K562 (cell line): ENCODE data around the gene RBBP4. TPM values are rescaled to one million over a fixed set of nuclear protein-coding genes. Genes with fewer than 3 reads are reported as not detected.
A peak's percentile ranks its signal among the peaks of the same experiment; 100 is the strongest.

Experiments used
- ATAC-seq: fragments of 200-7000 bp; cut with Tn5 transposase; 3 replicates; pipeline ENCODE4 v1.9.1; 2020; ENCODE audit warnings: moderate library complexity
- BruUV-seq: library from RNA; stranded (reverse); fragments of 400-500 nt; replicated peaks from 2 replicates; lab custom pipeline; 2021; lab: Mats Ljungman, UMichigan
- CTCF ChIA-PET: fragments of 300-600 bp; formaldehyde crosslinking; extraction: SDS; loops from one replicate; lab custom pipeline; 2021; ENCODE audit warnings: low intra/inter-chr PET ratio; lab: Yijun Ruan, JAX
- POLR2A ChIA-PET: fragments of 300-600, 350-650 bp; sonication (Branson Sonifier 250); formaldehyde crosslinking; extraction: SDS; loops from one replicate; lab custom pipeline; 2021; ENCODE audit warnings: antibody characterized with exemption, inconsistent platforms; lab: Yijun Ruan, JAX
- DNase-seq, 4 experiments: peaks; one replicate each; pipeline versions ENCODE4 v3.0.0 to v3.0.0-alpha.2; 2011 to 2018; ENCODE audit warnings: low spot score in 3 of 4, mixed read lengths in 3 of 4; ENCODE audit errors: extremely low read depth in 1 of 4
- FAIRE-seq: peaks from 2 replicates; lab custom pipeline; 2011; peaks lifted over from hg19 to GRCh38; lab: Jason Lieb, UNC
- H2AFZ ChIP-seq: 2 replicates; pipeline ENCODE4 v1.6.0; 2011; ENCODE audit warnings: low read depth, low read length, control low read depth, inconsistent platforms
- H3K27ac ChIP-seq: fragments of 200-600 bp; 3 replicates; pipeline ENCODE4 v1.8.0; 2011; ENCODE audit warnings: low read depth, mild to moderate bottlenecking, control low read depth, inconsistent platforms, low read length, moderate library complexity, mixed read lengths; ENCODE audit errors: extremely low read depth
- H3K27me3 ChIP-seq, 2 experiments: fragments of 300-600 bp in 1 of 2; 2 replicates in 1 of 2; 3 replicates in 1 of 2; pipeline versions ENCODE4 v1.6.0 to v1.8.0; 2011; ENCODE audit warnings: inconsistent platforms in 2 of 2, low read length in 2 of 2, mild to moderate bottlenecking in 1 of 2, mixed read lengths in 1 of 2, moderate library complexity in 1 of 2; ENCODE audit not compliant: control insufficient read depth in 2 of 2, insufficient read depth in 2 of 2
- H3K36me3 ChIP-seq: fragments of 300-600 bp; 3 replicates; pipeline ENCODE4 v1.8.0; 2011; ENCODE audit warnings: mild to moderate bottlenecking, low read length, inconsistent platforms; ENCODE audit not compliant: control insufficient read depth, insufficient read depth
- H3K4me1 ChIP-seq, 2 experiments: fragments of 200-600 bp in 1 of 2; replicated peaks in 1 of 2; 2 replicates in 1 of 2; 3 replicates in 1 of 2; pipeline versions ENCODE4 v1.5.1 to v1.8.0; 2011; ENCODE audit warnings: inconsistent platforms in 2 of 2, low read length in 2 of 2, mild to moderate bottlenecking in 1 of 2, mixed read lengths in 1 of 2, moderate library complexity in 1 of 2; ENCODE audit not compliant: control insufficient read depth in 2 of 2, insufficient read depth in 2 of 2
- H3K4me2 ChIP-seq: 2 replicates; pipeline ENCODE4 v1.6.1; 2011; ENCODE audit warnings: low read length, control low read depth, inconsistent platforms, mixed read lengths; ENCODE audit not compliant: insufficient read depth
- H3K4me3 ChIP-seq: fragments of 200-600 bp; sonication (generic), shearing (Covaris generic); 2 replicates; pipeline ENCODE4 v1.5.1; 2016; ENCODE audit warnings: control low read depth, inconsistent platforms
- H3K79me2 ChIP-seq: fragments of 200-600 bp; 3 replicates; pipeline ENCODE4 v1.8.0; 2011; ENCODE audit warnings: low read length, inconsistent platforms; ENCODE audit not compliant: control insufficient read depth, insufficient read depth
- H3K9ac ChIP-seq, 2 experiments: 2 replicates each; pipeline versions ENCODE4 v1.6.0 to v1.6.1; 2011; ENCODE audit warnings: low read depth in 2 of 2, low read length in 2 of 2, control low read depth in 1 of 2, inconsistent platforms in 1 of 2, mild to moderate bottlenecking in 1 of 2, mixed read lengths in 1 of 2; ENCODE audit not compliant: insufficient read depth in 1 of 2
- H3K9me1 ChIP-seq: one replicate; pipeline ENCODE4 v1.6.0; 2011; ENCODE audit warnings: inconsistent platforms, mild to moderate bottlenecking, low read length, moderate library complexity; ENCODE audit not compliant: control insufficient read depth, insufficient read depth
- H3K9me3 ChIP-seq: replicated peaks from 2 replicates; pipeline ENCODE4 v1.5.1; 2011; ENCODE audit warnings: low read depth, low read length, inconsistent platforms; ENCODE audit not compliant: control insufficient read depth, insufficient read depth
- H4K20me1 ChIP-seq: replicated peaks from 2 replicates; pipeline ENCODE4 v1.6.1; 2011; ENCODE audit warnings: low read length, inconsistent platforms, mixed read lengths; ENCODE audit not compliant: control insufficient read depth, insufficient read depth
- ADNP ChIP-seq: fragments of 200-800 bp; sonication (Bioruptor generic); IDR thresholded peaks from 2 replicates; pipeline ENCODE4 v1.6.1; 2016; ENCODE audit warnings: missing genetic modification characterization, missing compliant biosample characterization
- HIVEP1 ChIP-seq: fragments of 250-450 bp; sonication (Bioruptor Pico); IDR thresholded peaks from 2 replicates; pipeline ENCODE4 v1.4.0; 2020; ENCODE audit warnings: mild to moderate bottlenecking
- RBFOX2 ChIP-seq: fragments of 200-400 bp; formaldehyde crosslinking; IDR thresholded peaks from 2 replicates; pipeline ENCODE4 v1.6.1; 2017; ENCODE audit warnings: low read depth, mild to moderate bottlenecking, low read length, moderate library complexity
- RBM25 ChIP-seq: fragments of 200-400 bp; formaldehyde crosslinking; IDR thresholded peaks from 2 replicates; pipeline ENCODE4 v1.6.1; 2018; ENCODE audit warnings: low read length, low read depth, moderate library complexity; ENCODE audit not compliant: severe bottlenecking
- RBM34 ChIP-seq: fragments of 200-400 bp; formaldehyde crosslinking; IDR thresholded peaks from 2 replicates; pipeline ENCODE4 v1.6.1; 2018; ENCODE audit warnings: low read length, borderline replicate concordance; ENCODE audit not compliant: insufficient read depth
- TSHZ1 ChIP-seq: fragments of 250-450 bp; sonication (Bioruptor Pico); IDR thresholded peaks from 2 replicates; pipeline ENCODE4 v1.4.0; 2020; ENCODE audit warnings: mild to moderate bottlenecking, moderate library complexity
- ZNF134 ChIP-seq: fragments of 250-450 bp; sonication (Bioruptor Pico); conservative IDR thresholded peaks from 2 replicates; pipeline ENCODE4 v1.4.0; 2020
- ZNF197 ChIP-seq: fragments of 200-800 bp; sonication (Bioruptor generic); IDR thresholded peaks from 2 replicates; pipeline ENCODE4 v1.6.1; 2016; ENCODE audit warnings: low read depth, missing genetic modification characterization, missing compliant biosample characterization
- ZNF445 ChIP-seq: fragments of 250-450 bp; sonication (Bioruptor Pico); IDR thresholded peaks from 2 replicates; pipeline ENCODE4 v1.4.0; 2020; ENCODE audit warnings: low read depth, mild to moderate bottlenecking, moderate library complexity
- WGBS: fragments of 100-300 bp; shearing (Covaris generic); methylation state at CpG from one replicate; pipeline ENCODE4 v1.1.6; 2016; ENCODE audit warnings: low coverage, mixed read lengths; ENCODE audit not compliant: insufficient coverage; ENCODE audit errors: missing lambda C conversion rate; 5-methylcytosine and 5-hydroxymethylcytosine counted together
- in situ Hi-C: fragments of 300-500 bp; cut with MboI; formaldehyde crosslinking; loops from 4 replicates; pipeline ENCODE4 v1.15.0; 2018; ENCODE audit warnings: inconsistent platforms, mixed read lengths
- intact Hi-C: fragments of 100-400 bp; cut with micrococcal nuclease; formaldehyde crosslinking; loops from 2 replicates; pipeline ENCODE4 v1.14.2; 2022
- polyA plus RNA-seq, 8 experiments: library from polyadenylated mRNA; depleted of rRNA in 4 of 8; stranded (reverse) in 5 of 8; unstranded in 3 of 8; fragments of >200 nt; fragmentation: Nextera tagmentation in 2 of 8; fragmentation: Illumina TruSeq in 1 of 8; extraction: Ambion mirVana in 2 of 8; extraction: Trizol in 1 of 8; gene quantifications; 2 replicates each; pipeline versions ENCODE4 v1.2.1 to v1.2.3, GENCODE V29; 2011 to 2014; ENCODE audit warnings: inconsistent platforms in 1 of 8, missing spikeins in 1 of 8
- total RNA-seq, 7 experiments: library from RNA; depleted of rRNA in 6 of 7; stranded (reverse); fragments of >200 nt in 6 of 7; fragmentation: Illumina TruSeq in 2 of 7; extraction: Trizol in 2 of 7; gene quantifications; 2 replicates each; pipeline versions ENCODE4 v1.2.1 to v1.2.3, GENCODE V29; 2011 to 2021; ENCODE audit warnings: low replicate concordance in 1 of 7
- TF ChIP-seq, protein P1 (sequence below): fragments of 450-650 bp; IDR thresholded peaks from 2 replicates; pipeline ENCODE4 v1.6.1; 2017; ENCODE audit warnings: mild to moderate bottlenecking, moderate library complexity
- TF ChIP-seq, protein P2 (sequence below), 2 experiments: fragments of 450-650 bp; IDR thresholded peaks; 2 replicates each; pipeline ENCODE4 v1.6.1; 2016

The RBBP4 gene
- total and polyA plus RNA-seq, 9 of the 15 experiments (the other 6 are each of a cell fraction or from before 2014, with no cell fraction given), result 185 to 409 (median 259) TPM

DNA sequence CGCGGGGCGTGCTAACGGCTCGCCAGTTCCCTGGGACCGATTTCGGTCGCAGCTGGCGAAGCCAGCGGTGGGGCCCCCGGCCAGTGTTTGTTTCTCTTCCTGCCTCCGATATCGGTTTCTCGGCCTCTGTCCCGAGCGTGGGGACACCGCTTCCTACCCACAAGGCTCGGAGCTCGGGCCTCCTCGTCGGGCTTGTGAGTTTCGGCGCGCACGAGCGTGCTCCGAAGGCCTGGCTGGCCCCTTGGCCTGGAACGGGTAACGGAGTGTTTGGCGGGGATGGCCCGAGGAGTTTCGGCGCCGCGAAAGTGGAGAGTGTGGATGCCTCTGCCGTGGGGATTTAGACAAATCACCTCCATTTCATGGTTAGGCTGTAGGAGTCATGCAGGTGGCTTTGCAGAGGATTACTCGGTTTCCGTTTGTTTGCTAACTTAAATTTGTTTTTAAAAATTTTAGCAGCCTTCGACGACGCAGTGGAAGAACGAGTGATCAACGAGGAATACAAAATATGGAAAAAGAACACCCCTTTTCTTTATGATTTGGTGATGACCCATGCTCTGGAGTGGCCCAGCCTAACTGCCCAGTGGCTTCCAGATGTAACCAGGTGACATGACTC, 559 bp downstream of the RBBP4 start (continued):
- TF ChIP-seq RBM25 (no peak), ZNF134 (CRISPR knock-in tag) (0 out of 2 replicates have a peak, but pooled peaks have one; percentile 37), ADNP (tag) (no peak), ZNF445 (no peak), HIVEP1 (CRISPR knock-in tag) (peak; percentile 74), RBFOX2 (peak; percentile 91), ZNF197 (no peak)
- TF ChIP-seq, protein P1, sequence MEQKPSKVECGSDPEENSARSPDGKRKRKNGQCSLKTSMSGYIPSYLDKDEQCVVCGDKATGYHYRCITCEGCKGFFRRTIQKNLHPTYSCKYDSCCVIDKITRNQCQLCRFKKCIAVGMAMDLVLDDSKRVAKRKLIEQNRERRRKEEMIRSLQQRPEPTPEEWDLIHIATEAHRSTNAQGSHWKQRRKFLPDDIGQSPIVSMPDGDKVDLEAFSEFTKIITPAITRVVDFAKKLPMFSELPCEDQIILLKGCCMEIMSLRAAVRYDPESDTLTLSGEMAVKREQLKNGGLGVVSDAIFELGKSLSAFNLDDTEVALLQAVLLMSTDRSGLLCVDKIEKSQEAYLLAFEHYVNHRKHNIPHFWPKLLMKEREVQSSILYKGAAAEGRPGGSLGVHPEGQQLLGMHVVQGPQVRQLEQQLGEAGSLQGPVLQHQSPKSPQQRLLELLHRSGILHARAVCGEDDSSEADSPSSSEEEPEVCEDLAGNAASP, result no peak
- TF ChIP-seq, all 486 proteins: peak for 89

GRCh38 chr1:32652244-32652962, 1.4 kb downstream of the RBBP4 start:
- Histone ChIP-seq H3K4me3 (peak overlapping the region; percentile 84), H3K9ac (peak overlapping the region; percentile 99 to 100), H3K79me2 (peaks cover 91% of the 10 kb centered on the region), H3K9me3 (no peaks in the 10 kb centered on the region), H2AFZ (no peak overlapping the region), H3K4me2 (peak overlapping the region; percentile 96), H3K27me3 (no peaks in the 10 kb centered on the region), H3K36me3 (peaks cover 64% of the 10 kb centered on the region), H4K20me1 (no peaks in the 10 kb centered on the region), H3K27ac (peak overlapping the region; percentile 100; the same call in 2 of the 3 replicates), H3K4me1 (peaks cover 18 to 22% of the 10 kb centered on the region in 2 experiments; a peak in 4 of 5 replicates), H3K9me1 (no peaks in the 10 kb centered on the region)
- CTCF ChIA-PET, result no interaction called here
- FAIRE-seq (no peak), ATAC-seq (no peak), DNase-seq (peak in 1 of 4 experiments; percentile 30)
- WGBS, result 64% methylated on average over 16 of the region's 16 CpGs
- in situ Hi-C loops, result no loop called here
- intact Hi-C loops, result no loop called here
- POLR2A ChIA-PET, result interaction anchor here (0.6 to 2.3 kb wide), 4 partner anchors 8 to 171 kb away, joined by 3 to 9 read pairs (median 4); no protein-coding TSS in a partner anchor
- no TSS peak for BruUV-seq
- no peak for TF ChIP-seq TSHZ1 (CRISPR knock-in tag)
- no peak for TF ChIP-seq RBM34
- TF ChIP-seq, protein P2, sequence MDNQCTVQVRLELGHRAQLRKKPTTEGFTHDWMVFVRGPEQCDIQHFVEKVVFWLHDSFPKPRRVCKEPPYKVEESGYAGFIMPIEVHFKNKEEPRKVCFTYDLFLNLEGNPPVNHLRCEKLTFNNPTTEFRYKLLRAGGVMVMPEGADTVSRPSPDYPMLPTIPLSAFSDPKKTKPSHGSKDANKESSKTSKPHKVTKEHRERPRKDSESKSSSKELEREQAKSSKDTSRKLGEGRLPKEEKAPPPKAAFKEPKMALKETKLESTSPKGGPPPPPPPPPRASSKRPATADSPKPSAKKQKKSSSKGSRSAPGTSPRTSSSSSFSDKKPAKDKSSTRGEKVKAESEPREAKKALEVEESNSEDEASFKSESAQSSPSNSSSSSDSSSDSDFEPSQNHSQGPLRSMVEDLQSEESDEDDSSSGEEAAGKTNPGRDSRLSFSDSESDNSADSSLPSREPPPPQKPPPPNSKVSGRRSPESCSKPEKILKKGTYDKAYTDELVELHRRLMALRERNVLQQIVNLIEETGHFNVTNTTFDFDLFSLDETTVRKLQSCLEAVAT (IDR thresholded peaks at IDR 0.05), result no peak
